Tibial nerve (tissue), 4 donors: Measurements from ENCODE around the gene BMX.

Experiments used
- EP300 ChIP-seq, 2 donors: sonication (generic); formaldehyde crosslinking; IDR thresholded peaks; one replicate each; pipeline ENCODE4 v1.6.1; 2017; ENCODE audit warnings: antibody characterized with exemption in 2 of 2, mild to moderate bottlenecking in 1 of 2
- POLR2A ChIP-seq, 2 donors: fragments of 450-650 bp; IDR thresholded peaks; one replicate each; pipeline ENCODE4 v1.6.1; 2017; ENCODE audit warnings: antibody characterized with exemption in 2 of 2, mild to moderate bottlenecking in 2 of 2, moderate library complexity in 2 of 2
- TF ChIP-seq, protein P1 (sequence below), 5 experiments: fragments of 200-600 bp in 3 of 5; fragments of 450-650 bp in 2 of 5; sonication (generic) in 3 of 5; IDR thresholded peaks; one replicate each; pipeline ENCODE4 v1.5.1; 2016 to 2019; ENCODE audit warnings: antibody characterized with exemption in 5 of 5, mild to moderate bottlenecking in 3 of 5, moderate library complexity in 2 of 5

- TF ChIP-seq, protein P1, sequence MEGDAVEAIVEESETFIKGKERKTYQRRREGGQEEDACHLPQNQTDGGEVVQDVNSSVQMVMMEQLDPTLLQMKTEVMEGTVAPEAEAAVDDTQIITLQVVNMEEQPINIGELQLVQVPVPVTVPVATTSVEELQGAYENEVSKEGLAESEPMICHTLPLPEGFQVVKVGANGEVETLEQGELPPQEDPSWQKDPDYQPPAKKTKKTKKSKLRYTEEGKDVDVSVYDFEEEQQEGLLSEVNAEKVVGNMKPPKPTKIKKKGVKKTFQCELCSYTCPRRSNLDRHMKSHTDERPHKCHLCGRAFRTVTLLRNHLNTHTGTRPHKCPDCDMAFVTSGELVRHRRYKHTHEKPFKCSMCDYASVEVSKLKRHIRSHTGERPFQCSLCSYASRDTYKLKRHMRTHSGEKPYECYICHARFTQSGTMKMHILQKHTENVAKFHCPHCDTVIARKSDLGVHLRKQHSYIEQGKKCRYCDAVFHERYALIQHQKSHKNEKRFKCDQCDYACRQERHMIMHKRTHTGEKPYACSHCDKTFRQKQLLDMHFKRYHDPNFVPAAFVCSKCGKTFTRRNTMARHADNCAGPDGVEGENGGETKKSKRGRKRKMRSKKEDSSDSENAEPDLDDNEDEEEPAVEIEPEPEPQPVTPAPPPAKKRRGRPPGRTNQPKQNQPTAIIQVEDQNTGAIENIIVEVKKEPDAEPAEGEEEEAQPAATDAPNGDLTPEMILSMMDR (IDR thresholded peaks at IDR 0.05): no peak
- TF ChIP-seq POLR2A (IDR thresholded peaks at IDR 0.05) (no peak), EP300 (IDR thresholded peaks at IDR 0.05) (no peak)
Measured at GRCh38 chrX:15559227-15559626, 58.6 kb downstream of the BMX start.
